WERI-Rb-1 (cell line): ENCODE results near the gene DOK7.

ENCODE experiments used
- DNase-seq: peaks from one replicate; pipeline ENCODE4 v3.0.0-alpha.2; 2020
- H3K27ac ChIP-seq: fragments of 250-450 bp; sonication (Bioruptor Pico); 2 replicates; pipeline ENCODE4 v1.5.1; 2020; ENCODE audit warnings: mild to moderate bottlenecking, moderate library complexity
- H3K27me3 ChIP-seq: fragments of 250-450 bp; sonication (Bioruptor Pico); 2 replicates; pipeline ENCODE4 v1.5.1; 2021; ENCODE audit warnings: mild to moderate bottlenecking, low read depth, moderate library complexity; ENCODE audit not compliant: insufficient read depth, severe bottlenecking
- H3K36me3 ChIP-seq: fragments of 250-450 bp; sonication (Bioruptor Pico); 2 replicates; pipeline ENCODE4 v1.5.1; 2020; ENCODE audit warnings: mild to moderate bottlenecking, moderate library complexity
- H3K4me3 ChIP-seq: 2 replicates; pipeline ENCODE4 v1.5.1; 2011; ENCODE audit warnings: low read depth, mild to moderate bottlenecking, control low read depth, low read length
- H3K9me3 ChIP-seq: fragments of 250-450 bp; sonication (Bioruptor Pico); 2 replicates; pipeline ENCODE4 v1.5.1; 2021; ENCODE audit warnings: mild to moderate bottlenecking, moderate library complexity; ENCODE audit not compliant: severe bottlenecking
- CTCF ChIP-seq: IDR thresholded peaks from 2 replicates; pipeline ENCODE4 v1.5.1; 2011; ENCODE audit warnings: low read depth, mild to moderate bottlenecking, control low read depth, inconsistent platforms, low read length

The DOK7 gene

GRCh38 chr4:3494462-3494871 lies 31.4 kb downstream of the DOK7 start:
- Histone ChIP-seq H3K27me3 (no peaks in the 10 kb centered on the region), H3K9me3 (no peaks in the 10 kb centered on the region), H3K36me3 (no peaks in the 10 kb centered on the region), H3K27ac (peak overlapping the region; percentile 31; the same call in 1 of the 2 replicates), H3K4me3 (no peak overlapping the region)
- DNase-seq: no peak
- no peak for TF ChIP-seq CTCF

- no peak for DNase-seq
- no peak for TF ChIP-seq CTCF
- H3K36me3 ChIP-seq: peaks cover 2% of the 10 kb centered on the region; the same call in 1 of the 2 replicates
- no peaks in the 10 kb centered on the region for H3K9me3 ChIP-seq
- no peaks in the 10 kb centered on the region for H3K27me3 ChIP-seq
- H3K4me3 ChIP-seq: no peak overlapping the region
- no peak overlapping the region for H3K27ac ChIP-seq
These were observed 32.3 kb downstream of the DOK7 start for GRCh38 chr4:3495204-3495975.

GRCh38 chr4:3496021-3496420 lies 32.9 kb downstream of the DOK7 start:
- peaks cover 4% of the 10 kb centered on the region; the same call in 1 of the 2 replicates for H3K36me3 ChIP-seq
- H3K4me3 ChIP-seq: no peak overlapping the region
- DNase-seq: no peak
- TF ChIP-seq CTCF: no peak
- H3K27me3 ChIP-seq: no peaks in the 10 kb centered on the region
- H3K9me3 ChIP-seq: no peaks in the 10 kb centered on the region
- no peak overlapping the region for H3K27ac ChIP-seq

GRCh38 chr4:3497095-3497494 lies 34.0 kb downstream of the DOK7 start:
- Histone ChIP-seq H3K9me3 (no peaks in the 10 kb centered on the region), H3K36me3 (peaks cover 4% of the 10 kb centered on the region; the same call in 1 of the 2 replicates), H3K27me3 (no peaks in the 10 kb centered on the region), H3K27ac (no peak overlapping the region), H3K4me3 (no peak overlapping the region)
- DNase-seq: no peak
- no peak for TF ChIP-seq CTCF

GRCh38 chr4:3497523-3498389 lies 34.6 kb downstream of the DOK7 start:
- peak; percentile 58 for DNase-seq
- Histone ChIP-seq H3K36me3 (peaks cover 4% of the 10 kb centered on the region), H3K27me3 (no peaks in the 10 kb centered on the region), H3K27ac (no peak overlapping the region), H3K4me3 (no peak overlapping the region), H3K9me3 (no peaks in the 10 kb centered on the region)
- no peak for TF ChIP-seq CTCF
